Activated naive CD4-positive, alpha-beta T cell treated with anti-CD3 and anti-CD28 coated beads, Interleukin-2, amount 10 ng/mL, durations not matched to agents 7 days and 5 days (primary cell): Measurements from ENCODE around the gene IFNA5.

ENCODE experiments used
- CTCF ChIA-PET: fragments of 350-600 bp; sonication (Branson Sonifier 250); formaldehyde crosslinking; loops from one replicate; lab custom pipeline; 2021; ENCODE audit warnings: antibody characterized with exemption; lab: Charles Lee
- DNase-seq: peaks from one replicate; pipeline ENCODE4 v3.0.0-alpha.2; 2020
- H3K27ac Mint-ChIP-seq: one replicate; pipeline ENCODE4 v1.8.0; 2021; ENCODE audit warnings: mild to moderate bottlenecking, moderate library complexity, mixed read lengths
- H3K27me3 Mint-ChIP-seq: one replicate; pipeline ENCODE4 v1.8.0; 2021; ENCODE audit warnings: mild to moderate bottlenecking, mixed read lengths
- H3K36me3 Mint-ChIP-seq: one replicate; pipeline ENCODE4 v1.8.0; 2021; ENCODE audit warnings: mixed read lengths
- H3K4me1 Mint-ChIP-seq: one replicate; pipeline ENCODE4 v1.8.0; 2021; ENCODE audit warnings: mixed read lengths
- H3K4me3 Mint-ChIP-seq: one replicate; pipeline ENCODE4 v1.8.0; 2021; ENCODE audit warnings: mild to moderate bottlenecking, moderate library complexity, mixed read lengths
- H3K9me3 Mint-ChIP-seq: one replicate; pipeline ENCODE4 v1.8.0; 2021; ENCODE audit warnings: mixed read lengths

IFNA5 gene

GRCh38 chr9:21317956-21318923, 13.1 kb upstream of the IFNA5 start:
- peaks cover 2% of the 10 kb centered on the region for H3K4me1 Mint-ChIP-seq
- H3K27me3 Mint-ChIP-seq, result no peaks in the 10 kb centered on the region
- peak; percentile 43 for DNase-seq

GRCh38 chr9:21316860-21317259, 11.7 kb upstream of the IFNA5 start:
- H3K4me1 Mint-ChIP-seq, result peaks cover 2% of the 10 kb centered on the region
- no peaks in the 10 kb centered on the region for H3K9me3 Mint-ChIP-seq
- H3K4me3 Mint-ChIP-seq, result no peak overlapping the region
- CTCF ChIA-PET, result interaction anchor here (0.5 to 9.4 kb wide), 6 partner anchors 78 to 163 kb away, joined by 3 to 60 read pairs (median 6); no protein-coding TSS in a partner anchor
- H3K27ac Mint-ChIP-seq, result no peak overlapping the region
- peaks cover 6% of the 10 kb centered on the region for H3K36me3 Mint-ChIP-seq
- no peak for DNase-seq
- H3K27me3 Mint-ChIP-seq, result no peaks in the 10 kb centered on the region

More at GRCh38 chr9:21317956-21318923, 13.1 kb upstream of the IFNA5 start:
- Mint-ChIP-seq H3K9me3 (no peaks in the 10 kb centered on the region), H3K4me3 (no peak overlapping the region), H3K36me3 (peaks cover 15% of the 10 kb centered on the region), H3K27ac (no peak overlapping the region)
- CTCF ChIA-PET, result interaction anchor here (0.7 to 9.4 kb wide), 13 partner anchors 8 to 570 kb away, joined by 3 to 60 read pairs (median 4); no protein-coding TSS in a partner anchor

- Mint-ChIP-seq H3K4me3 (no peak overlapping the region), H3K27ac (no peak overlapping the region), H3K9me3 (no peaks in the 10 kb centered on the region), H3K27me3 (peaks cover 6% of the 10 kb centered on the region), H3K36me3 (peaks cover 3% of the 10 kb centered on the region), H3K4me1 (peaks cover 2% of the 10 kb centered on the region)
- CTCF ChIA-PET, result interaction anchor here (1.1 to 9.4 kb wide), 3 partner anchors 10 to 103 kb away, joined by 3 to 60 read pairs (median 4); no protein-coding TSS in a partner anchor
- no peak for DNase-seq
Measured at GRCh38 chr9:21316032-21316842, 11.1 kb upstream of the IFNA5 start.

GRCh38 chr9:21314152-21314551, 9.0 kb upstream of the IFNA5 start:
- DNase-seq, result no peak
- Mint-ChIP-seq H3K27me3 (peaks cover 10% of the 10 kb centered on the region), H3K36me3 (no peaks in the 10 kb centered on the region), H3K9me3 (no peaks in the 10 kb centered on the region), H3K4me3 (no peak overlapping the region), H3K4me1 (peaks cover 2% of the 10 kb centered on the region), H3K27ac (no peak overlapping the region)
- CTCF ChIA-PET, result interaction anchor here (1.1 to 1.3 kb wide), 2 partner anchors 82 to 120 kb away, joined by 3 to 4 read pairs; no protein-coding TSS in a partner anchor

- CTCF ChIA-PET, result interaction anchor here (0.5 to 1.6 kb wide), 2 partner anchors 84 to 115 kb away, joined by 3 to 5 read pairs; no protein-coding TSS in a partner anchor
- DNase-seq, result no peak
- Mint-ChIP-seq H3K27me3 (peaks cover 10% of the 10 kb centered on the region), H3K4me3 (no peak overlapping the region), H3K36me3 (no peaks in the 10 kb centered on the region), H3K9me3 (no peaks in the 10 kb centered on the region), H3K27ac (no peak overlapping the region), H3K4me1 (no peaks in the 10 kb centered on the region)
Measured at GRCh38 chr9:21311889-21312288, 6.8 kb upstream of the IFNA5 start.

GRCh38 chr9:21295992-21296391, 9.1 kb downstream of the IFNA5 start:
- CTCF ChIA-PET, result interaction anchor here (1.0 kb wide), 1 partner anchor 43 kb away, joined by 4 read pairs; no protein-coding TSS in a partner anchor
- peaks cover 12% of the 10 kb centered on the region for H3K27me3 Mint-ChIP-seq
- no peak overlapping the region for H3K27ac Mint-ChIP-seq
- no peak for DNase-seq
- no peak overlapping the region for H3K4me3 Mint-ChIP-seq
- H3K4me1 Mint-ChIP-seq, result peaks cover 3% of the 10 kb centered on the region
- H3K36me3 Mint-ChIP-seq, result no peaks in the 10 kb centered on the region
- no peaks in the 10 kb centered on the region for H3K9me3 Mint-ChIP-seq

- H3K36me3 Mint-ChIP-seq, result no peaks in the 10 kb centered on the region
- peaks cover 12% of the 10 kb centered on the region for H3K27me3 Mint-ChIP-seq
- H3K27ac Mint-ChIP-seq, result no peak overlapping the region
- H3K4me1 Mint-ChIP-seq, result peaks cover 3% of the 10 kb centered on the region
- CTCF ChIA-PET, result interaction anchor here (1.0 kb wide), 1 partner anchor 42 kb away, joined by 4 read pairs; no protein-coding TSS in a partner anchor
- no peak for DNase-seq
- no peaks in the 10 kb centered on the region for H3K9me3 Mint-ChIP-seq
- no peak overlapping the region for H3K4me3 Mint-ChIP-seq
Measured at GRCh38 chr9:21294904-21295538, 10.1 kb downstream of the IFNA5 start.

- DNase-seq, result no peak
- H3K27ac Mint-ChIP-seq, result no peak overlapping the region
- no peaks in the 10 kb centered on the region for H3K36me3 Mint-ChIP-seq
- CTCF ChIA-PET, result no interaction called here
- no peaks in the 10 kb centered on the region for H3K9me3 Mint-ChIP-seq
- peaks cover 3% of the 10 kb centered on the region for H3K4me1 Mint-ChIP-seq
- no peak overlapping the region for H3K4me3 Mint-ChIP-seq
- H3K27me3 Mint-ChIP-seq, result peaks cover 12% of the 10 kb centered on the region
Measured at GRCh38 chr9:21294364-21294774, 10.7 kb downstream of the IFNA5 start.

- CTCF ChIA-PET, result no interaction called here
- no peaks in the 10 kb centered on the region for H3K9me3 Mint-ChIP-seq
- no peaks in the 10 kb centered on the region for H3K4me1 Mint-ChIP-seq
- DNase-seq, result no peak
- no peak overlapping the region for H3K4me3 Mint-ChIP-seq
- no peak overlapping the region for H3K27ac Mint-ChIP-seq
- no peaks in the 10 kb centered on the region for H3K36me3 Mint-ChIP-seq
- peaks cover 13% of the 10 kb centered on the region for H3K27me3 Mint-ChIP-seq
Measured at GRCh38 chr9:21289848-21290247, 15.3 kb downstream of the IFNA5 start.

- no peak overlapping the region for H3K27ac Mint-ChIP-seq
- H3K9me3 Mint-ChIP-seq, result no peaks in the 10 kb centered on the region
- no peak overlapping the region for H3K4me3 Mint-ChIP-seq
- CTCF ChIA-PET, result no interaction called here
- peaks cover 9% of the 10 kb centered on the region for H3K27me3 Mint-ChIP-seq
- H3K36me3 Mint-ChIP-seq, result no peaks in the 10 kb centered on the region
- no peaks in the 10 kb centered on the region for H3K4me1 Mint-ChIP-seq
- no peak for DNase-seq
Measured at GRCh38 chr9:21287280-21287679, 17.8 kb downstream of the IFNA5 start.

GRCh38 chr9:21286659-21287058, 18.5 kb downstream of the IFNA5 start:
- H3K27ac Mint-ChIP-seq, result no peak overlapping the region
- H3K4me1 Mint-ChIP-seq, result no peaks in the 10 kb centered on the region
- DNase-seq, result no peak
- no peak overlapping the region for H3K4me3 Mint-ChIP-seq
- H3K36me3 Mint-ChIP-seq, result no peaks in the 10 kb centered on the region
- no peaks in the 10 kb centered on the region for H3K9me3 Mint-ChIP-seq
- H3K27me3 Mint-ChIP-seq, result peaks cover 9% of the 10 kb centered on the region
- CTCF ChIA-PET, result no interaction called here

- no peaks in the 10 kb centered on the region for H3K9me3 Mint-ChIP-seq
- peaks cover 9% of the 10 kb centered on the region for H3K27me3 Mint-ChIP-seq
- no peaks in the 10 kb centered on the region for H3K36me3 Mint-ChIP-seq
- no peaks in the 10 kb centered on the region for H3K4me1 Mint-ChIP-seq
- H3K27ac Mint-ChIP-seq, result no peak overlapping the region
- DNase-seq, result no peak
- CTCF ChIA-PET, result interaction anchor here (0.9 kb wide), 1 partner anchor 40 kb away, joined by 3 read pairs; no protein-coding TSS in a partner anchor
- H3K4me3 Mint-ChIP-seq, result no peak overlapping the region
Measured at GRCh38 chr9:21286099-21286498, 19.0 kb downstream of the IFNA5 start.

GRCh38 chr9:21281275-21281674, 23.8 kb downstream of the IFNA5 start:
- no peak for DNase-seq
- Mint-ChIP-seq H3K36me3 (no peaks in the 10 kb centered on the region), H3K4me3 (no peak overlapping the region), H3K27me3 (peaks cover 9% of the 10 kb centered on the region), H3K9me3 (no peaks in the 10 kb centered on the region), H3K4me1 (no peaks in the 10 kb centered on the region), H3K27ac (no peak overlapping the region)
- CTCF ChIA-PET, result interaction anchor here (0.7 to 1.5 kb wide), 2 partner anchors 29 to 71 kb away, joined by 3 read pairs; no protein-coding TSS in a partner anchor
